GM23338 (cell line): ENCODE measurements around the gene NFE2L1. TPM values are rescaled to one million over a fixed set of nuclear protein-coding genes. Genes with fewer than 3 reads are reported as not detected.
"Not testable (repeated sequence)": the region's sequence is repeated elsewhere in the genome, so short reads cannot be mapped to it uniquely, and the experiment has no call there.

ENCODE experiments used
- ATAC-seq: fragments of 200-7000 bp; cut with Tn5 transposase; 3 replicates; pipeline ENCODE4 v1.9.1; 2020
- DNase-seq: peaks from one replicate; pipeline ENCODE4 v3.0.0-alpha.2; 2015; ENCODE audit warnings: low spot score
- H2AFZ ChIP-seq: fragments of 200-600 bp; sonication (generic); 2 replicates; pipeline ENCODE4 v1.8.0; 2016; ENCODE audit warnings: antibody characterized with exemption, mild to moderate bottlenecking, moderate library complexity
- H3F3A ChIP-seq: fragments of 200-600 bp; sonication (generic); replicated peaks from 2 replicates; pipeline ENCODE4 v1.8.0; 2017; ENCODE audit warnings: antibody characterized with exemption, mixed run types, low read depth
- H3K27ac ChIP-seq: fragments of 200-600 bp; sonication (generic); 2 replicates; pipeline ENCODE4 v1.6.1; 2016; ENCODE audit warnings: low read depth
- H3K27me3 ChIP-seq: fragments of 200-600 bp; sonication (generic); 2 replicates; pipeline ENCODE4 v1.8.0; 2016; ENCODE audit warnings: mild to moderate bottlenecking, mixed run types, moderate library complexity; ENCODE audit not compliant: insufficient read depth
- H3K36me3 ChIP-seq: fragments of 200-600 bp; sonication (generic); 2 replicates; pipeline ENCODE4 v1.8.0; 2016; ENCODE audit warnings: mild to moderate bottlenecking; ENCODE audit not compliant: insufficient read depth
- H3K4me1 ChIP-seq: fragments of 200-600 bp; sonication (generic); 2 replicates; pipeline ENCODE4 v1.8.0; 2016; ENCODE audit warnings: mild to moderate bottlenecking, moderate library complexity; ENCODE audit not compliant: insufficient read depth
- H3K4me2 ChIP-seq: fragments of 200-600 bp; sonication (generic); 2 replicates; pipeline ENCODE4 v1.7.1; 2017; ENCODE audit warnings: mixed run types
- H3K4me3 ChIP-seq: fragments of 200-600 bp; sonication (generic); 2 replicates; pipeline ENCODE4 v1.6.1; 2016; ENCODE audit warnings: mixed run types
- H3K79me2 ChIP-seq: fragments of 200-600 bp; sonication (generic); replicated peaks from 2 replicates; pipeline ENCODE4 v1.8.0; 2017; ENCODE audit warnings: mild to moderate bottlenecking; ENCODE audit not compliant: insufficient read depth
- H3K9me2 ChIP-seq: fragments of 200-600 bp; sonication (generic); 2 replicates; pipeline ENCODE4 v1.8.0; 2017; ENCODE audit not compliant: insufficient read depth
- H4K20me1 ChIP-seq: fragments of 200-600 bp; sonication (generic); replicated peaks from 2 replicates; pipeline ENCODE4 v1.8.0; 2017; ENCODE audit warnings: mild to moderate bottlenecking; ENCODE audit not compliant: insufficient read depth
- H3K27ac Mint-ChIP-seq: 2 replicates; pipeline ENCODE4 v1.8.0; 2020; ENCODE audit warnings: inconsistent platforms, mild to moderate bottlenecking, moderate library complexity, mixed read lengths
- H3K27me3 Mint-ChIP-seq: 3 replicates; pipeline ENCODE4 v1.8.0; 2022; ENCODE audit warnings: low read depth, mild to moderate bottlenecking, moderate library complexity, mixed read lengths, inconsistent platforms; ENCODE audit not compliant: insufficient read depth, poor library complexity
- H3K36me3 Mint-ChIP-seq: 3 replicates; pipeline ENCODE4 v1.8.0; 2021; ENCODE audit warnings: low read depth, mild to moderate bottlenecking, inconsistent platforms, moderate library complexity, mixed read lengths
- H3K4me1 Mint-ChIP-seq: 3 replicates; pipeline ENCODE4 v1.8.0; 2020; ENCODE audit warnings: mild to moderate bottlenecking, inconsistent platforms, mixed read lengths
- H3K4me3 Mint-ChIP-seq: 3 replicates; pipeline ENCODE4 v1.8.0; 2021; ENCODE audit warnings: moderate library complexity, mild to moderate bottlenecking, inconsistent platforms, mixed read lengths
- H3K9me3 Mint-ChIP-seq: 3 replicates; pipeline ENCODE4 v1.8.0; 2020; ENCODE audit warnings: moderate library complexity, mild to moderate bottlenecking, inconsistent platforms, mixed read lengths
- CREB1 ChIP-seq: fragments of 250-450 bp; sonication (Bioruptor Pico); IDR thresholded peaks from 2 replicates; pipeline ENCODE4 v1.5.0; 2020; ENCODE audit warnings: low read depth, mild to moderate bottlenecking, moderate library complexity
- ETS1 ChIP-seq: IDR thresholded peaks from 2 replicates; pipeline ENCODE4 v1.6.1; 2016; ENCODE audit warnings: antibody characterized with exemption
- JUNB ChIP-seq: IDR thresholded peaks from one replicate; pipeline ENCODE4 v1.6.1; 2016; ENCODE audit warnings: antibody characterized with exemption; ENCODE audit not compliant: unreplicated experiment
- NANOG ChIP-seq: IDR thresholded peaks from 2 replicates; pipeline ENCODE4 v1.6.1; 2016; ENCODE audit warnings: antibody characterized with exemption, borderline replicate concordance
- POLR2AphosphoS5 ChIP-seq: IDR thresholded peaks from 2 replicates; pipeline ENCODE4 v1.6.1; 2016; ENCODE audit warnings: antibody characterized with exemption, low read depth
- ZNF114 ChIP-seq: fragments of 250-450 bp; sonication (Bioruptor Pico); IDR thresholded peaks from 2 replicates; pipeline ENCODE4 v1.5.0; 2020; ENCODE audit warnings: mild to moderate bottlenecking, moderate library complexity
- ZNF462 ChIP-seq: fragments of 250-450 bp; sonication (Bioruptor Pico); IDR thresholded peaks from 2 replicates; pipeline ENCODE4 v1.5.0; 2020; ENCODE audit warnings: mild to moderate bottlenecking, moderate library complexity
- polyA plus RNA-seq: library from polyadenylated mRNA; unstranded; fragments of >200 nt; fragmentation: Nextera tagmentation; extraction: Ambion mirVana; gene quantifications from 2 replicates; pipeline ENCODE4 v1.2.1, GENCODE V29; 2016
- total RNA-seq: library from RNA; depleted of rRNA; stranded (reverse); fragments of >200 nt; shearing (Covaris generic); gene quantifications from 2 replicates; pipeline ENCODE4 v1.2.3, GENCODE V29; 2014

Gene NFE2L1
- total and polyA plus RNA-seq, 2 experiments from 2014 or later: 39.9 to 138 TPM

GRCh38 chr17:48016112-48016511, 32.0 kb upstream of the NFE2L1 start (continued):
- no peak for TF ChIP-seq ZNF462 (CRISPR knock-in tag)
- no peak for TF ChIP-seq NANOG
- TF ChIP-seq POLR2AphosphoS5: no peak
- TF ChIP-seq ETS1: no peak

- not testable (repeated sequence) for H3K36me3 ChIP-seq, DNase-seq, H3K79me2 ChIP-seq, ATAC-seq, H3K36me3 Mint-ChIP-seq, H4K20me1 ChIP-seq, H3K27ac ChIP-seq, H3K27ac Mint-ChIP-seq, H3K4me3 ChIP-seq, H3K4me2 ChIP-seq, H2AFZ ChIP-seq, H3K4me3 Mint-ChIP-seq, H3K9me3 Mint-ChIP-seq, H3K4me1 ChIP-seq, H3F3A ChIP-seq, H3K9me2 ChIP-seq
- Mint-ChIP-seq H3K27me3 (peaks cover 17% of the 10 kb centered on the region), H3K4me1 (peaks cover 27% of the 10 kb centered on the region)
- peaks cover 14% of the 10 kb centered on the region for H3K27me3 ChIP-seq
Observed at GRCh38 chr17:48017817-48018158, 30.4 kb upstream of the NFE2L1 start.

- no peaks in the 10 kb centered on the region for H3K9me2 ChIP-seq
- no peaks in the 10 kb centered on the region for H4K20me1 ChIP-seq
- ATAC-seq (no peak), DNase-seq (no peak)
- no peaks in the 10 kb centered on the region for H3K36me3 ChIP-seq
- no peak overlapping the region for H3K27ac ChIP-seq
- Mint-ChIP-seq H3K27ac (no peak overlapping the region), H3K9me3 (no peaks in the 10 kb centered on the region), H3K36me3 (no peaks in the 10 kb centered on the region), H3K27me3 (peaks cover 26% of the 10 kb centered on the region), H3K4me3 (no peak overlapping the region), H3K4me1 (peaks cover 23% of the 10 kb centered on the region)
- TF ChIP-seq ZNF114 (CRISPR knock-in tag) (no peak), JUNB (no peak), CREB1 (CRISPR knock-in tag) (no peak)
- H3K79me2 ChIP-seq: no peaks in the 10 kb centered on the region
- peaks cover 14% of the 10 kb centered on the region; the same call in 1 of the 2 replicates for H3F3A ChIP-seq
- no peak overlapping the region for H2AFZ ChIP-seq
- peaks cover 21% of the 10 kb centered on the region for H3K4me1 ChIP-seq
- no peak overlapping the region for H3K4me3 ChIP-seq
- H3K27me3 ChIP-seq: peaks cover 22% of the 10 kb centered on the region
- H3K4me2 ChIP-seq: no peak overlapping the region
Observed at GRCh38 chr17:48021934-48022333, 26.2 kb upstream of the NFE2L1 start.
